ENCODE measurements around the gene PDE1C.

DNA sequence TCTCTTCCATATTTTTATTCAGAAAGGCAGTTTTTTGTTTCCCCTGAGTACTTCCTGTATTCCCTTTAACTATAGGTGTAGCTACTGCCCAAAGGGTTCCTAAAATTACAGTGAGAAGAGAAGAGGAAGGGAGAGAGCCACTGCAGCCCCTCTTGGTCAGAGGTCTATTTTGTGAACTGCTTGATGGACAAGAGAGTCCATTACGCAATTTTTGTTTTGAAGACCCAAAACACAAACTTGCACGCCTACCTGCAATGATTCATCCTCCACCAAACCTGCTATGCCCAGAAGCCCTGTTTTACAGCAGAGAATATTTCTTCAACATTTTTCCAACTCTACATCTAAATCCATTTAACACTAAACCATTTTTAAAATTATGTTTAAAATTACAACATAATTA, 75.1 kb downstream of the PDE1C start:
- TF ChIP-seq, protein P1, sequence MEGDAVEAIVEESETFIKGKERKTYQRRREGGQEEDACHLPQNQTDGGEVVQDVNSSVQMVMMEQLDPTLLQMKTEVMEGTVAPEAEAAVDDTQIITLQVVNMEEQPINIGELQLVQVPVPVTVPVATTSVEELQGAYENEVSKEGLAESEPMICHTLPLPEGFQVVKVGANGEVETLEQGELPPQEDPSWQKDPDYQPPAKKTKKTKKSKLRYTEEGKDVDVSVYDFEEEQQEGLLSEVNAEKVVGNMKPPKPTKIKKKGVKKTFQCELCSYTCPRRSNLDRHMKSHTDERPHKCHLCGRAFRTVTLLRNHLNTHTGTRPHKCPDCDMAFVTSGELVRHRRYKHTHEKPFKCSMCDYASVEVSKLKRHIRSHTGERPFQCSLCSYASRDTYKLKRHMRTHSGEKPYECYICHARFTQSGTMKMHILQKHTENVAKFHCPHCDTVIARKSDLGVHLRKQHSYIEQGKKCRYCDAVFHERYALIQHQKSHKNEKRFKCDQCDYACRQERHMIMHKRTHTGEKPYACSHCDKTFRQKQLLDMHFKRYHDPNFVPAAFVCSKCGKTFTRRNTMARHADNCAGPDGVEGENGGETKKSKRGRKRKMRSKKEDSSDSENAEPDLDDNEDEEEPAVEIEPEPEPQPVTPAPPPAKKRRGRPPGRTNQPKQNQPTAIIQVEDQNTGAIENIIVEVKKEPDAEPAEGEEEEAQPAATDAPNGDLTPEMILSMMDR (IDR thresholded peaks at IDR 0.05) = no peak
- TF ChIP-seq ZFX (IDR thresholded peaks at IDR 0.05; ENCODE audit: borderline replicate concordance) = no peak
